ENCODE results near the gene ZNF32.
"Not testable (repeated sequence)": the region's sequence is repeated elsewhere in the genome, so short reads cannot be mapped to it uniquely, and the experiment has no call there.

ZNF32 gene

DNA sequence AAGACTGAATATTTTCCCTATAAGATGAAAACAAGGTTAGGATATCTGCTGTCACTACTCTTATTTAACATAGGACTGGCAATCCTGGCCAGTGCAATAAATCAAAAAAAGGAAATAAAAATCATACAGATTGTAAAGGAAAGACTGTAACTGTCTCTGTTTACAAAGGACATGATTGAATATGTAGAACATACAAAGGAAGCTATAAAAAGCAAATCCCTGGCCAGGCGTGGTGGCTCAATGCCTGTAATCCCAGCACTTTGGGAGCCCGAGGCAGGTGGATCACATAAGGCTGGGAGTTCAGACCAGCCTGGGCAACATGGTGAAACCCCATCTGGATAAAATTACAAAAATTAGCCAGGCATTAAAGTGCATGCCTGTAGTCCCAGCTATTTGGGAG lies 26.6 kb downstream of the ZNF32 start:
- DNase-seq, result no peak

- no peak for DNase-seq
These were observed 29.3 kb downstream of the ZNF32 start for GRCh38 chr10:43619368-43619767.

DNA sequence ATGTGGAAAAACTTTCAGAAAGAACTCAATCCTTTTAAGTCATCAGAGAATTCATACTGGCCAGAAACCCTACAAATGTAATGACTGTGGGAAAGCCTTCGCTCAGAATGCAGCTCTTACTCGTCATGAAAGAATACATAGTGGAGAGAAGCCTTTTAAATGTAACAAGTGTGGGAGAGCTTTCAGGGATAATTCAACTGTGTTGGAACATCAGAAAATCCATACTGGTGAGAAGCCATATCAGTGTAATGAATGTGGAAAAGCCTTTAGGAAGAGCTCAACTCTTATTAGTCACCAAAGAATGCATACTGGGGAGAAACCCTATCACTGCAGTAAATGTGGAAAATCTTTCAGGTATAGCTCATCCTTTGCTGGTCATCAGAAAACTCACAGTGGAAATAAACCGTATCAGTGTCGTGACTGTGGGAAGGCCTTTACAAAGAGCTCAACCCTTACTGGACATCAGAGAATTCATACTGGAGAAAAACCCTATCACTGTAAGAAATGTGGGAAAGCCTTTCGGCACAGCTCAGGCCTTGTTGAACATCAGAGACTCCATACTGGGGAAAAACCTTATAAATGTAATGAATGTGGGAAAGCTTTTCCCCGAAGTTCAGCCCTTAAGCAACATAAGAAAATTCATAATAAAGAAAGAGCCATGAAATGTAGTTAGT lies 31.8 kb downstream of the ZNF32 start:
- DNase-seq, result no peak

GRCh38 chr10:43610636-43611035 lies 38.0 kb downstream of the ZNF32 start:
- no peak for DNase-seq

DNA sequence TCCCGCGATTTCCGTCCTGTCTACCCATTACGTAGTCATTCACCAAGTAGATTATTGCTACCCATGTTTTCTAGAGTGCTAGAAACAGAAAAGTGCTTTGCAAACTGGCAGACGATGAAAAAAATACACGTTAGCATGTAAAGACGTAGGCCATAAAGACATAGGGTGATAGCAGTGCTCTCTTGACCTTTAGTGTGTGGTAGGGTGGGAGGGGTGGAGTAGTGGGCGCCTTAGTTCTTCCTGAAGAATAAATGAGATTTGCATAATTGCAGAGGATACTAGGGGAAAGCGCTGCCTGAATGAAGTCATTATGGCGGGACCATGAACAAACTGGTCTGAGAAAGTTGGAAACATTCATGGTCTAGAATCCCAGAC lies 41.5 kb downstream of the ZNF32 start:
- DNase-seq, result no peak

DNA sequence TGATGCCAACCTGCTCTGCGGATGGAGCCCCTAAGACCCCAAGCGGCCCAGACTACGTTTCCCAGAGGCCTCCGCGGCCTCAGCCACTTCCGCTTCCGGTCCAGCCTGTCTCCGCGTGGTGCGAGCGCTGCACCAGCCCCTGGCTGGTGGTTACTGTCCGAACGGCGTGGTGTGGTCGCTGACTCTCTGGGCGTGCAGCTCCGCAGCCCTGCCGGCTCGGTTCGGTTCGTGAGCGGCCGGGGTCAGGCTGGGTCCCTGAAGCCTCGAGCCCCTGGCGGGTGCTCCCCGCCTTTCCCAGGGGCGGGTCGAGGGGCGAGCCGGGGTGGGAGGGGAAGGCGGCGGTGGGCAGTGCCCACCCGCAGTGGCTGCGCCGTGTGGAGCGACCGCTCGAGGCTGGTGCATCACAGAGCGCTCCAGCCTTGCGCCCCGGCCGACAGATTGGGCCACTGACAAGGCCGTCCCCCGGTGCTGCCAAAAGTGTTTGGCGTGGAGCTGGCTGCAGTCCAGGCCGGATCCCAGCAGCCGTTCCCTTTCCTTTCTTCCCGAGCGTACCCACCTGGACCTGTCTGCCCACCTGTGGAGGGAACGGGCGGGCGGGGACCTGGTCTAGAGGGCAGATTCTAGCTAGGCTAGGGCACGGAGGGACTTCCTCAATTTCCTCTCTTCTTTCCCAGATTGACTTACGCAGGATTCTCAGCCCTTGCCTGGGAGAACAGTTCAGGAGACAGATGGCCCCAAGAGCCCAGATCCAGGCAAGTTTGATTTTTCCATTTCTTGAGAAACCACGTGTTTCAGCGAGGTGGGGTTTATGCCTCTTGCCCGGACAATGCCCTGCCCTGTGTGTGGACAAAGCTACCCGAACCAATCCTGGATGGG lies 42.1 kb downstream of the ZNF32 start, which contains the start of gene ZNF485:
ZNF485 (plus strand) TSS at position 116 of the 876 bp plus-strand sequence; CDS start at position 729, 613 bp downstream.
- peak; percentile 41 for DNase-seq

DNA sequence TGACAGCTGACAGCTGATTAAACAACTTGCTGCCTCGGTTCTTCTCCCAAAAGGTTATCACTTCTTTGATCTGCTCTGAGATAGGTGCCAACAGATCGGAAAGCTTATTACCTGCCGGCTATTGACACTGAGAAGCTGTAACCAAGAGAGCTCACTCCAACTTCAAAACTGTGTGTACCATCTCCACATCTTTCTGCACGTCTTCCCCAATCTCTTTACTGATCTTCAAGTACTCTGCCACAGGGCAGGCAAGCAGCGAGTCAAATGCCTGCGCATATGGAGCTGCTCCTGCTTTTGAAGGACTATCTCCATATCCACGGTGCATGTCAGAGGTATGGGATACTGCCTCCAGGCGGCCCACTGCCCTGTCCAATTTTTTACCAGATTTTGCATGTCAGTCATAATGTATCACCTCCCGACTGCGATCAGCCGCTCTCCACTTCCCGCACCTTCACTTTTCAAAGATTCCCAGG lies 42.8 kb downstream of the ZNF32 start:
- no peak for DNase-seq

GRCh38 chr10:43601576-43601975 lies 47.1 kb downstream of the ZNF32 start:
- DNase-seq, result not testable (repeated sequence)

DNA sequence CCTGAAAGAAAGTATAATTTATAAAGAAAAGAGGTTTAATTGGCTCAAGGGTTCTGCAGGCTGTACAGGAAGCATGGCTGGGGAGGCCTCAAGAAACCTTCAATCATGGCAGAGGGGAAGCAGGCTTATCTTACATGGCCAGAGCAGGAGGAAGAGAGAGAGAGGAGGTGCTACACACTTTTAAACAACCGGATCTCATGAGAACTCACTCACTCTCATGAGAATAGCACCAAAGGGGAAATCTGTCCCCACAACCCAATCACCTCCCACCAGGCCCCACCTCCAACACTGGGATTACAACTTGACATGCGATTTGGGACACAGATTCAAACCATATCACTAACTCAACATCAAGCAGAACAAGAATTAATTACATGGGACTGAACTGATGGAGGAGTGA lies 49.3 kb downstream of the ZNF32 start:
- DNase-seq, result no peak

GRCh38 chr10:43598446-43598845 lies 50.2 kb downstream of the ZNF32 start:
- DNase-seq, result no peak

GRCh38 chr10:43596546-43596945 lies 52.1 kb downstream of the ZNF32 start:
- no peak for DNase-seq

DNA sequence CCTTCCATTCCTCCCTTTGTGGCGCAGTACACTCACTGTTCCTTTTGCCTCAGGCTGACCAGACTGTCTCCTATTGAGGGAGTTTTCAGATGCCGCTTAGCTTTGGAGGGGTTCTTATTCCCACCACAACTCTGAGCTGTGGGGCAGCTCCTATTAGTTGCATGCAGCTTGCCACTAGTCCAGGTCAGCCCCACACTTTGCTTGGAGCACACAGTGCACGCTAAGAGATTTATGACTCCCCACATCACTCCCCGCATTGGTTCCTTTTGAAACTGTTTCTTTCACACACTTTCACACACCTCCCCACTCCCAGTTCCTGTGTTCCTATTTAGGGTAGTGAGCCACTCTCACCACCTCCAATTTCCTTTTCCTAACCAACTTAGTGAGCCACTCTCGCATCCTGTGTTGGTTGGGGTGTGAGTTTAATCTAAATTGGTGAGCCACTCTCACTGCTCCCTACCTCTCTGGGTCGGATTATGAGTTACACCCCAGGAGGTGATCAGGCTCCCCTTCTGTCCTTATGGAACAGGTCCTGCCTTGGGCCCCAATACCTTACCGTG lies 52.9 kb downstream of the ZNF32 start:
- DNase-seq, result no peak

DNA sequence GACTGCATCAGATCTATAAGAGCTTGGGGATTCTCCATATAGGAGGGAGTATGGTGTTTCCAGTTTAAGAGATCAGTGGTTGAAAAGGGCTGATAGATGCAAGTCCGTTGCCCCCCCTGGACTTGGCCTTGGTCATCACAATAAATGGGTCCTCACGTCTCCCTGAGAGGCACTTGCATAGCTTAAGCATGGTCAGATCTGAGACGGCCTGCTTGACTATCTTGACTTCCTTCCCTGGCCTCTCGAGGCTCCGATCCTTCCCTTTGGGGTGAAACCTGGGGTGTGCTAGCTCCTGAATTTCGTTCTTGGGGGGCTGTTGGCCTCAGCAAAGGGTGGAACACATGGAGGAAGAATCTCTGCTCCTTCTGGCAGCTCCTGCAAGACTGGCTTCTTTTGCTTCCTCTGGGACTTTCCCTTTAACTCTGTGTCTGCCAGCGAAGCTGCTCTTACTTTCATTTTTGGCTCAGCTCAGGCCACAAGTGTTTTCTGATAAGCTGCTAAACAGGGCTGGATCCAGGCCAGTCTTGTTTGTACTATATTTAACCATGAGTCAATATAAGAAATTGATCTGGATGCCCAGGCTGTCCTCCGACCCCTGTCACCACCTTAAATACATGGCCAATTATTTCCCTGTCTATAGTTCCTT lies 53.6 kb downstream of the ZNF32 start:
- DNase-seq, result no peak
